Inflammatory macrophage treated with lipopolysaccharide for 1 hour (primary cell): Measurements from ENCODE around the gene GPR61.

Experiments
- DNase-seq, 2 donors: peaks; one replicate each; pipeline ENCODE4 v3.0.0-alpha.2; 2020 to 2022

GPR61 gene

GRCh38 chr1:109509176-109510134, 30.2 kb upstream of the GPR61 start, which contains the start of gene AMIGO1:
TSS of gene AMIGO1 (minus strand) at chr1:109509727. CDS start at chr1:109508912, 815 bp downstream.
- peak; percentile 16 to 35 for DNase-seq

GRCh38 chr1:109513110-109513710, 26.5 kb upstream of the GPR61 start:
- no peak for DNase-seq

GRCh38 chr1:109514846-109515245, 24.8 kb upstream of the GPR61 start:
- DNase-seq, result no peak

GRCh38 chr1:109516872-109517271, 22.8 kb upstream of the GPR61 start:
- no peak for DNase-seq

- DNase-seq, result no peak
Measured at GRCh38 chr1:109517337-109517736, 22.3 kb upstream of the GPR61 start.

GRCh38 chr1:109521002-109521951, 18.4 kb upstream of the GPR61 start:
- DNase-seq, result no peak

GRCh38 chr1:109522026-109522425, 17.6 kb upstream of the GPR61 start:
- DNase-seq, result no peak

GRCh38 chr1:109523706-109524105, 16.0 kb upstream of the GPR61 start:
- DNase-seq, result no peak

GRCh38 chr1:109527098-109527811, 12.4 kb upstream of the GPR61 start:
- no peak for DNase-seq

GRCh38 chr1:109527846-109528695, 11.6 kb upstream of the GPR61 start:
- DNase-seq, result no peak

- no peak for DNase-seq
Measured at GRCh38 chr1:109528712-109529111, 11.0 kb upstream of the GPR61 start.

- no peak for DNase-seq
Measured at GRCh38 chr1:109529881-109530456, 9.7 kb upstream of the GPR61 start.

- DNase-seq, result no peak
Measured at GRCh38 chr1:109530457-109531087, 9.1 kb upstream of the GPR61 start.

GRCh38 chr1:109531380-109531779, 8.3 kb upstream of the GPR61 start:
- no peak for DNase-seq

GRCh38 chr1:109531826-109532364, 7.8 kb upstream of the GPR61 start:
- no peak for DNase-seq

GRCh38 chr1:109532365-109533136, 7.1 kb upstream of the GPR61 start:
- peak; percentile 52 to 93 for DNase-seq

- DNase-seq, result no peak
Measured at GRCh38 chr1:109534307-109534858, 5.3 kb upstream of the GPR61 start.

GRCh38 chr1:109535481-109535880, 4.2 kb upstream of the GPR61 start:
- no peak for DNase-seq

GRCh38 chr1:109535971-109536491, 3.6 kb upstream of the GPR61 start:
- no peak for DNase-seq
